ENCODE results near the gene ICAM4.
"Not testable (repeated sequence)": the region's sequence is repeated elsewhere in the genome, so short reads cannot be mapped to it uniquely, and the experiment has no call there.

ICAM4 gene

GRCh38 chr19:10269333-10270179, 17.2 kb upstream of the ICAM4 start:
- no peak for FAIRE-seq

GRCh38 chr19:10270180-10270615, 16.6 kb upstream of the ICAM4 start:
- FAIRE-seq: no peak

GRCh38 chr19:10270616-10271394, 15.9 kb upstream of the ICAM4 start, which contains the start of gene ICAM1:
TSS of gene ICAM1 (plus strand) at chr19:10271120. CDS start at chr19:10271160, 40 bp downstream.
- FAIRE-seq: no peak

GRCh38 chr19:10271543-10272086, 15.1 kb upstream of the ICAM4 start:
- FAIRE-seq: no peak

GRCh38 chr19:10274589-10274988, 12.2 kb upstream of the ICAM4 start:
- FAIRE-seq: no peak

GRCh38 chr19:10277795-10278589, 8.8 kb upstream of the ICAM4 start:
- FAIRE-seq: no peak

- FAIRE-seq: no peak
Measured at GRCh38 chr19:10278935-10279334, 7.8 kb upstream of the ICAM4 start.

GRCh38 chr19:10279737-10280442, 6.9 kb upstream of the ICAM4 start:
- no peak for FAIRE-seq

GRCh38 chr19:10282043-10282442, 4.7 kb upstream of the ICAM4 start:
- not testable (repeated sequence) for FAIRE-seq

GRCh38 chr19:10283301-10284064, 3.3 kb upstream of the ICAM4 start:
- no peak for FAIRE-seq

GRCh38 chr19:10284065-10284959, 2.4 kb upstream of the ICAM4 start:
- FAIRE-seq: no peak

GRCh38 chr19:10284960-10285278, 1.8 kb upstream of the ICAM4 start:
- FAIRE-seq: no peak

GRCh38 chr19:10285393-10285792, 1.4 kb upstream of the ICAM4 start:
- FAIRE-seq: no peak

GRCh38 chr19:10288662-10289166, 2.0 kb downstream of the ICAM4 start:
- no peak for FAIRE-seq

GRCh38 chr19:10289167-10289835, 2.5 kb downstream of the ICAM4 start:
- no peak for FAIRE-seq

- FAIRE-seq: no peak
Measured at GRCh38 chr19:10289836-10290356, 3.1 kb downstream of the ICAM4 start, which contains the start of gene ICAM5. TSS of gene ICAM5 (plus strand) at chr19:10289952. CDS start at chr19:10290044, 92 bp downstream.

- no peak for FAIRE-seq
Measured at GRCh38 chr19:10290357-10290875, 3.7 kb downstream of the ICAM4 start.

- FAIRE-seq: no peak
Measured at GRCh38 chr19:10290876-10291553, 4.3 kb downstream of the ICAM4 start.

Measured in A204.1 (cell line).